Measurements from ENCODE around the gene DOCK4.

DOCK4 gene

GRCh38 chr7:111871283-111871682 lies 334.9 kb downstream of the DOCK4 start:
- TF ChIP-seq SUZ12 (IDR thresholded peaks at IDR 0.05): no peak
- TF ChIP-seq ZNF384 (IDR thresholded peaks at IDR 0.05): no peak
- TF ChIP-seq FOXM1 (IDR thresholded peaks at IDR 0.05; ENCODE audit: borderline replicate concordance): no peak
- TF ChIP-seq TARDBP (IDR thresholded peaks at IDR 0.05): no peak
- no peak for TF ChIP-seq FOXA1 (IDR thresholded peaks at IDR 0.05)
- TF ChIP-seq SP1 (IDR thresholded peaks at IDR 0.05): no peak
- no peak for TF ChIP-seq PKNOX1 (IDR thresholded peaks at IDR 0.05)
- no peak for TF ChIP-seq NFRKB (IDR thresholded peaks at IDR 0.05)
- no peak for TF ChIP-seq BHLHE40 (IDR thresholded peaks at IDR 0.05; ENCODE audit: borderline replicate concordance)
- no peak for TF ChIP-seq HDGF (IDR thresholded peaks at IDR 0.05; ENCODE audit: borderline replicate concordance)
- no peak for TF ChIP-seq ARNT (IDR thresholded peaks at IDR 0.05)
- no peak for TF ChIP-seq CTBP1 (IDR thresholded peaks at IDR 0.05; ENCODE audit: borderline replicate concordance)
- no peak for TF ChIP-seq ELF4 (IDR thresholded peaks at IDR 0.05)
- no peak for TF ChIP-seq L3MBTL2 (conservative IDR thresholded peaks at IDR 0.05)
- no peak for TF ChIP-seq FOXK2 (IDR thresholded peaks at IDR 0.05)
- no peak for TF ChIP-seq LEF1 (IDR thresholded peaks at IDR 0.05; ENCODE audit: borderline replicate concordance)
- POLR2A ChIA-PET: no interaction called here
- no peak for DNase-seq (ENCODE audit: extremely low spot score)
- CTCF ChIA-PET: no interaction called here

GRCh38 chr7:111869280-111869679 lies 336.9 kb downstream of the DOCK4 start:
- no peak for TF ChIP-seq BHLHE40 (IDR thresholded peaks at IDR 0.05; ENCODE audit: borderline replicate concordance)
- CTCF ChIA-PET: no interaction called here
- POLR2A ChIA-PET: no interaction called here
- DNase-seq (ENCODE audit: extremely low spot score): no peak

GRCh38 chr7:111867348-111867931 lies 338.8 kb downstream of the DOCK4 start:
- CTCF ChIA-PET: no interaction called here
- POLR2A ChIA-PET: no interaction called here
- no peak for TF ChIP-seq FOXA1 (IDR thresholded peaks at IDR 0.05)
- TF ChIP-seq PKNOX1 (IDR thresholded peaks at IDR 0.05): no peak
- no peak for TF ChIP-seq ARNT (IDR thresholded peaks at IDR 0.05)
- TF ChIP-seq LEF1 (IDR thresholded peaks at IDR 0.05; ENCODE audit: borderline replicate concordance): no peak
- no peak for TF ChIP-seq ELF4 (IDR thresholded peaks at IDR 0.05)
- no peak for TF ChIP-seq BHLHE40 (IDR thresholded peaks at IDR 0.05; ENCODE audit: borderline replicate concordance)
- TF ChIP-seq HDGF (IDR thresholded peaks at IDR 0.05; ENCODE audit: borderline replicate concordance): no peak
- DNase-seq (ENCODE audit: extremely low spot score): no peak

- TF ChIP-seq BHLHE40 (IDR thresholded peaks at IDR 0.05; ENCODE audit: borderline replicate concordance) (no peak), LEF1 (IDR thresholded peaks at IDR 0.05; ENCODE audit: borderline replicate concordance) (no peak), FOXA1 (IDR thresholded peaks at IDR 0.05) (no peak), FOXM1 (IDR thresholded peaks at IDR 0.05; ENCODE audit: borderline replicate concordance) (no peak), ZNF384 (IDR thresholded peaks at IDR 0.05) (no peak), ELF4 (IDR thresholded peaks at IDR 0.05) (no peak), PKNOX1 (IDR thresholded peaks at IDR 0.05) (no peak), NFRKB (IDR thresholded peaks at IDR 0.05) (no peak)
- CTCF ChIA-PET: no interaction called here
- POLR2A ChIA-PET: no interaction called here
- no peak for DNase-seq (ENCODE audit: extremely low spot score)
These were observed 339.4 kb downstream of the DOCK4 start for GRCh38 chr7:111866787-111867186.

- TF ChIP-seq L3MBTL2 (conservative IDR thresholded peaks at IDR 0.05) (no peak), NFRKB (IDR thresholded peaks at IDR 0.05) (no peak), TARDBP (IDR thresholded peaks at IDR 0.05) (no peak), HDGF (IDR thresholded peaks at IDR 0.05; ENCODE audit: borderline replicate concordance) (no peak), ZNF384 (IDR thresholded peaks at IDR 0.05) (no peak), CTBP1 (IDR thresholded peaks at IDR 0.05; ENCODE audit: borderline replicate concordance) (no peak), LEF1 (IDR thresholded peaks at IDR 0.05; ENCODE audit: borderline replicate concordance) (no peak), SP1 (IDR thresholded peaks at IDR 0.05) (no peak), FOXK2 (IDR thresholded peaks at IDR 0.05) (no peak), ARNT (IDR thresholded peaks at IDR 0.05) (no peak), FOXA1 (IDR thresholded peaks at IDR 0.05) (no peak), BHLHE40 (IDR thresholded peaks at IDR 0.05; ENCODE audit: borderline replicate concordance) (no peak), ELF4 (IDR thresholded peaks at IDR 0.05) (no peak), PKNOX1 (IDR thresholded peaks at IDR 0.05) (no peak), SUZ12 (IDR thresholded peaks at IDR 0.05) (no peak)
- CTCF ChIA-PET: interaction anchor here (1.1 kb wide), 1 partner anchor 10 kb away, joined by 3 read pairs; no protein-coding TSS in a partner anchor
- POLR2A ChIA-PET: no interaction called here
- no peak for DNase-seq (ENCODE audit: extremely low spot score)
These were observed 340.8 kb downstream of the DOCK4 start for GRCh38 chr7:111865430-111865829.

GRCh38 chr7:111864291-111864976 lies 341.8 kb downstream of the DOCK4 start:
- ChIA-PET POLR2A (no interaction called here), CTCF (interaction anchor here (1.1 kb wide), 1 partner anchor 9 kb away, joined by 3 read pairs; no protein-coding TSS in a partner anchor)
- DNase-seq (ENCODE audit: extremely low spot score): no peak
- TF ChIP-seq BHLHE40 (IDR thresholded peaks at IDR 0.05; ENCODE audit: borderline replicate concordance) (no peak), L3MBTL2 (conservative IDR thresholded peaks at IDR 0.05) (no peak), FOXM1 (IDR thresholded peaks at IDR 0.05; ENCODE audit: borderline replicate concordance) (no peak), PKNOX1 (IDR thresholded peaks at IDR 0.05) (no peak), SUZ12 (IDR thresholded peaks at IDR 0.05) (no peak), HDGF (IDR thresholded peaks at IDR 0.05; ENCODE audit: borderline replicate concordance) (no peak), FOXA1 (IDR thresholded peaks at IDR 0.05) (no peak), TARDBP (IDR thresholded peaks at IDR 0.05) (no peak), FOXK2 (IDR thresholded peaks at IDR 0.05) (no peak), ZNF384 (IDR thresholded peaks at IDR 0.05) (no peak), ARNT (IDR thresholded peaks at IDR 0.05) (no peak), LEF1 (IDR thresholded peaks at IDR 0.05; ENCODE audit: borderline replicate concordance) (no peak), CTBP1 (IDR thresholded peaks at IDR 0.05; ENCODE audit: borderline replicate concordance) (no peak), SP1 (IDR thresholded peaks at IDR 0.05) (no peak), ELF4 (IDR thresholded peaks at IDR 0.05) (no peak), NFRKB (IDR thresholded peaks at IDR 0.05) (no peak)
